HFFc6 (cell line): ENCODE data around the gene TWIST2. TPM values are rescaled to one million over a fixed set of nuclear protein-coding genes. Genes with fewer than 3 reads are reported as not detected.
A peak's percentile ranks its signal among the peaks of the same experiment; 100 is the strongest.

Experiments used
- DNase-seq: peaks from one replicate; pipeline ENCODE4 v3.0.0-alpha.2; 2018
- H3K27ac Mint-ChIP-seq: 2 replicates; pipeline ENCODE4 v1.8.0; 2020; ENCODE audit warnings: mild to moderate bottlenecking, mixed read lengths
- H3K27me3 Mint-ChIP-seq: 2 replicates; pipeline ENCODE4 v1.8.0; 2021; ENCODE audit warnings: mild to moderate bottlenecking, moderate library complexity, mixed read lengths; ENCODE audit not compliant: insufficient read depth
- H3K36me3 Mint-ChIP-seq: 2 replicates; pipeline ENCODE4 v1.8.0; 2021; ENCODE audit warnings: low read depth, mixed read lengths
- H3K4me1 Mint-ChIP-seq: 2 replicates; pipeline ENCODE4 v1.8.0; 2020; ENCODE audit warnings: low read depth, mixed read lengths
- H3K4me3 Mint-ChIP-seq: 2 replicates; pipeline ENCODE4 v1.8.0; 2020; ENCODE audit warnings: mild to moderate bottlenecking, moderate library complexity, mixed read lengths
- H3K9me3 Mint-ChIP-seq: 2 replicates; pipeline ENCODE4 v1.8.0; 2020; ENCODE audit warnings: mild to moderate bottlenecking, mixed read lengths
- total RNA-seq, 6 experiments: library from RNA; stranded (reverse); fragmentation: NEBNext Ultra II Directional; extraction: Animal tissue kit (Norgen Biotek cat#: 25700); gene quantifications; 2 replicates in 1 of 6; 3 replicates in 5 of 6; pipeline ENCODE4 v1.2.3, GENCODE V29; 2021
- TF ChIP-seq, protein P1 (sequence below): fragments of 200-600 bp; sonication (generic); IDR thresholded peaks from 2 replicates; pipeline ENCODE4 v1.5.0; 2021; ENCODE audit warnings: antibody characterized with exemption, mild to moderate bottlenecking

TWIST2 gene
- total RNA-seq, 6 experiments from 2014 or later: 127 to 146 (median 137) TPM

DNA sequence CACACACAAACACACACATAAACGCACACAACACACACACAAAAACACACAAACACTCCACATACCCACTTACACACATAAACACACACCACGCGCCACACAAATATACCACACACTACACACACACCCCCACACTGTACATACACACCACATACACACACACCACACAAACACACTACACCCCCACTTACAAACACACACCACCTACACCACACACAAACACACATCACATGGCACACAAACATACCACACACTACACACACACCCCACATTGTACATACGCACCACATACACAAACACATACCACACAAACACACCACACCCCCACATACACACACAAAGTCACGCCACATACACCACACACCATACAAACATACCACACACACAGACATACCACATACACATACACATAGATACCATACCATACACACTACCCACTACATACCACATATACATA lies 59.9 kb downstream of the TWIST2 start:
- no peak overlapping the region for H3K4me3 Mint-ChIP-seq
- DNase-seq: no peak
- H3K9me3 Mint-ChIP-seq: no peaks in the 10 kb centered on the region
- peaks cover 22% of the 10 kb centered on the region for H3K4me1 Mint-ChIP-seq
- H3K36me3 Mint-ChIP-seq: peaks cover 31% of the 10 kb centered on the region
- peaks cover 19% of the 10 kb centered on the region for H3K27me3 Mint-ChIP-seq
- TF ChIP-seq, protein P1, sequence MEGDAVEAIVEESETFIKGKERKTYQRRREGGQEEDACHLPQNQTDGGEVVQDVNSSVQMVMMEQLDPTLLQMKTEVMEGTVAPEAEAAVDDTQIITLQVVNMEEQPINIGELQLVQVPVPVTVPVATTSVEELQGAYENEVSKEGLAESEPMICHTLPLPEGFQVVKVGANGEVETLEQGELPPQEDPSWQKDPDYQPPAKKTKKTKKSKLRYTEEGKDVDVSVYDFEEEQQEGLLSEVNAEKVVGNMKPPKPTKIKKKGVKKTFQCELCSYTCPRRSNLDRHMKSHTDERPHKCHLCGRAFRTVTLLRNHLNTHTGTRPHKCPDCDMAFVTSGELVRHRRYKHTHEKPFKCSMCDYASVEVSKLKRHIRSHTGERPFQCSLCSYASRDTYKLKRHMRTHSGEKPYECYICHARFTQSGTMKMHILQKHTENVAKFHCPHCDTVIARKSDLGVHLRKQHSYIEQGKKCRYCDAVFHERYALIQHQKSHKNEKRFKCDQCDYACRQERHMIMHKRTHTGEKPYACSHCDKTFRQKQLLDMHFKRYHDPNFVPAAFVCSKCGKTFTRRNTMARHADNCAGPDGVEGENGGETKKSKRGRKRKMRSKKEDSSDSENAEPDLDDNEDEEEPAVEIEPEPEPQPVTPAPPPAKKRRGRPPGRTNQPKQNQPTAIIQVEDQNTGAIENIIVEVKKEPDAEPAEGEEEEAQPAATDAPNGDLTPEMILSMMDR: no peak
- H3K27ac Mint-ChIP-seq: no peak overlapping the region

GRCh38 chr2:238908960-238909951 lies 61.4 kb downstream of the TWIST2 start:
- H3K4me3 Mint-ChIP-seq: peak overlapping the region; percentile 35; the same call in 1 of the 2 replicates
- peaks cover 37% of the 10 kb centered on the region for H3K36me3 Mint-ChIP-seq
- TF ChIP-seq, protein P1: peak; percentile 13; the same call in 1 of the 2 replicates
- H3K4me1 Mint-ChIP-seq: peaks cover 36% of the 10 kb centered on the region
- no peak overlapping the region; the same call in 1 of the 2 replicates for H3K27ac Mint-ChIP-seq
- H3K9me3 Mint-ChIP-seq: peaks cover 1% of the 10 kb centered on the region; the same call in 1 of the 2 replicates
- DNase-seq: peak; percentile 75
- peaks cover 26% of the 10 kb centered on the region for H3K27me3 Mint-ChIP-seq

- TF ChIP-seq, protein P1: no peak
- Mint-ChIP-seq H3K27ac (no peak overlapping the region), H3K4me1 (peaks cover 49% of the 10 kb centered on the region), H3K9me3 (peaks cover 17% of the 10 kb centered on the region), H3K27me3 (peaks cover 41% of the 10 kb centered on the region), H3K4me3 (no peak overlapping the region), H3K36me3 (peaks cover 51% of the 10 kb centered on the region)
- DNase-seq: no peak
These were observed 63.0 kb downstream of the TWIST2 start for GRCh38 chr2:238910751-238911351.

DNA sequence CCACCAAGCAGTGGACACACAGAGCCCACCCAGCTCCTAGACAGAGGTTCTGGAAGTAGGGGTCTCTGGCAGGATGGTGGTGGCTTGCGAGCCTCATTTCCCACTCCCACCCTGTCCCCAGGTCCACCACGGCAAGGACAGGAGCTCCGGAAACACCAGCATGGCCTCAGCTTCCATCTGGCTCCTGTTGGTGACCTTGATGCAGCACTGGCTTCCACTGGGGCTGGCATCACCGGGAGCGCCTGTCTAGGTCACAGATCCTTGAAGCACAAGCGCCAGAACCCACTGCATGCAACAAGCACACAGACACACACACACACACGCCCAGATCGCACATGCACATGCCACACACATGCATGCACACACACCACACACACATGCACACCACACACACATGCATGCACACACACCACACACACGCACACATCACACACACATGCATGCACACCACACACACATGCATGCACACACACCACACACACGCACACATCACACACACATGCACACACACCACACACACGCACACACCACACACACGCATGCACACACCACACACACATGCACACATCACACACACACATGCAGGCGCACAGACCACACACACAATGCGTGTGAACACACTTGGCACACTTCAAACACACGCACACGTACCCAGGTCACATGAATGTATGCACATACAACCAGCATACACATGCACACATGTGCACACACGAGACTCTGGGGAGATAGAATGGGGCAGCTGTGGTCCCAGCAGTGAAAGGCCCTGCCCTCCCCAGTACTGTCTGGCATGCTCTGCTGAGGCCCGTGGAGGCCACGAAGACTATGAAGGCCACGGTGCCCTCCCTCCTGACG lies 63.7 kb downstream of the TWIST2 start:
- Mint-ChIP-seq H3K27me3 (peaks cover 41% of the 10 kb centered on the region), H3K4me1 (peaks cover 49% of the 10 kb centered on the region), H3K27ac (peak overlapping the region; percentile 68), H3K4me3 (peak overlapping the region; percentile 45), H3K9me3 (peaks cover 22% of the 10 kb centered on the region), H3K36me3 (peaks cover 49% of the 10 kb centered on the region)
- TF ChIP-seq, protein P1: no peak
- no peak for DNase-seq
